LNCaP clone FGC (cell line): Measurements from ENCODE around the gene VPS9D1.

Experiments used
- DNase-seq: peaks from one replicate; pipeline ENCODE4 v3.0.0-alpha.2; 2011; ENCODE audit warnings: low read depth
- H3K4me3 ChIP-seq: 2 replicates; pipeline ENCODE4 v1.5.1; 2011; ENCODE audit warnings: mild to moderate bottlenecking, low read depth, low read length, control low read depth
- TF ChIP-seq, protein P1 (sequence below): IDR thresholded peaks from 2 replicates; pipeline ENCODE4 v1.5.1; 2012; ENCODE audit warnings: mild to moderate bottlenecking; ENCODE audit not compliant: control insufficient read depth, insufficient read depth; ENCODE audit errors: extremely low read depth

Gene VPS9D1

DNA sequence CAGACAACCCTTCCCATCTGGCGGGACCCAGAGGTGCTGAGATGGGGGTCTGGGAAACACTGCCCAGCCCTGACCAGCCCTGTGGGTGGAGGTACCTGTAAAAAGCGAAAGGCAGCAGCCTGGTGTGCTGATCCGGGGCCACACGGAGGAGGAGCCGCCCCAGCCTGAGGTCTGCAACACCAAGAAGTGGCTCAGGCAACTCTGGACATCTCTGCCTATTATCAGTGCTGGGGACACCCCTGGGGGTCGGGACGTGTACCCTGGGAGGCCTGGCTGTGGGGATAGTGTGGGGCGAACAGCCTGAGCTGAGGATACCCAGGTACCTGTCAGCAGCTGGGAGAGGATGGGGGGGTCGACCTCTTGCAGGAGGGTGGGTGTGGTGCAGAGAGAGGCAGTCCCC is 18.7 kb upstream of the VPS9D1 start:
- H3K4me3 ChIP-seq = no peak overlapping the region
- no peak for DNase-seq
- TF ChIP-seq, protein P1, sequence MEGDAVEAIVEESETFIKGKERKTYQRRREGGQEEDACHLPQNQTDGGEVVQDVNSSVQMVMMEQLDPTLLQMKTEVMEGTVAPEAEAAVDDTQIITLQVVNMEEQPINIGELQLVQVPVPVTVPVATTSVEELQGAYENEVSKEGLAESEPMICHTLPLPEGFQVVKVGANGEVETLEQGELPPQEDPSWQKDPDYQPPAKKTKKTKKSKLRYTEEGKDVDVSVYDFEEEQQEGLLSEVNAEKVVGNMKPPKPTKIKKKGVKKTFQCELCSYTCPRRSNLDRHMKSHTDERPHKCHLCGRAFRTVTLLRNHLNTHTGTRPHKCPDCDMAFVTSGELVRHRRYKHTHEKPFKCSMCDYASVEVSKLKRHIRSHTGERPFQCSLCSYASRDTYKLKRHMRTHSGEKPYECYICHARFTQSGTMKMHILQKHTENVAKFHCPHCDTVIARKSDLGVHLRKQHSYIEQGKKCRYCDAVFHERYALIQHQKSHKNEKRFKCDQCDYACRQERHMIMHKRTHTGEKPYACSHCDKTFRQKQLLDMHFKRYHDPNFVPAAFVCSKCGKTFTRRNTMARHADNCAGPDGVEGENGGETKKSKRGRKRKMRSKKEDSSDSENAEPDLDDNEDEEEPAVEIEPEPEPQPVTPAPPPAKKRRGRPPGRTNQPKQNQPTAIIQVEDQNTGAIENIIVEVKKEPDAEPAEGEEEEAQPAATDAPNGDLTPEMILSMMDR = no peak

DNA sequence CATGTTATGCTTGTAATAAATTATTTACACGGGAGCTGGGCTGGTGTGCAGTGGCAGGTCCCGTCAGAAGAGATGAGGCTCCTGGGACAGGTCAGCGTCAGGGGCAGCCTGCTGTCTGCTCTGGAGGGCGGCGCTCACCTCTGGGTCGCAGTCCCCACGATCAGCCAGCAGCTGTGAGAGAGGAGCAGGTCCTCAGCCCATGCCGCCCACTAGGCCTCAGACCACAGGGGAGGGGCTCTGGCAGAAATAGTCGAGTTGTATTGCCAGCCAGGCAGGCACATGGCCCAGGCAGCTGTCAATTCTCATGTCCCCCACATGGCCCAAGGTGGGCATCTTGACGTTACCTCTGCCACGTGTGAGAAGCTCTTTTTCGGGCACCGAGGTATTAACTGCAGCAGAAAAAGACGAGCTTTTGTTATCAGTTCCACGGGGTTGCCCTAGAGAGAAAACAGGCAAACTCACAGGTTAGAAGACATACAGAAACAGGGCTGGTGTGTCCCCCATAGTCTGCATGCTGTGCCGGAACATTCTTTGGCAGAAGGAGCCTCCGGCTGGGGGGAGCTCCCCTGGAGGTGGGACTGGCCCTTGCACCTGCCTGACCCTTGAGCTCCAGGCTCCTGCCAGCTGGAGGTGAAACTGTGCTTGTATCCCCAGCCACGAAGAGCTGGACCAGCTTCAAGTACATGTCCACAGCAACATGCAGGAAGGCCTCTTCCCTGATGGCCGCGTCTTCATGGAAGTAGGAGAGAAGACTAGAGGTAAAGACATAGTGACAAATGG is 18.0 kb upstream of the VPS9D1 start:
- TF ChIP-seq, protein P1 = no peak
- DNase-seq = no peak
- no peak overlapping the region for H3K4me3 ChIP-seq

DNA sequence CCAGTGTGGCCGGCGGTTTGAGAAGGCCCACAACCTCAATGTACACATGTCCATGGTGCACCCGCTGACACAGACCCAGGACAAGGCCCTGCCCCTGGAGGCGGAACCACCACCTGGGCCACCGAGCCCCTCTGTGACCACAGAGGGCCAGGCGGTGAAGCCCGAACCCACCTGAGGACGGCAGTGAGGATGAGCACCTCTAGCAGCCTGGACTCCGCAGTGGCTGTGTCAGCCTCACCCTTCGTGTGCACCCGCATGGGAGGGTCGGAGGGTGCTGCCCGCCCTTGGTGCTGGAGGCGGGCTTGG is 17.3 kb upstream of the VPS9D1 start:
- no peak overlapping the region for H3K4me3 ChIP-seq
- TF ChIP-seq, protein P1 = no peak
- DNase-seq = no peak

DNA sequence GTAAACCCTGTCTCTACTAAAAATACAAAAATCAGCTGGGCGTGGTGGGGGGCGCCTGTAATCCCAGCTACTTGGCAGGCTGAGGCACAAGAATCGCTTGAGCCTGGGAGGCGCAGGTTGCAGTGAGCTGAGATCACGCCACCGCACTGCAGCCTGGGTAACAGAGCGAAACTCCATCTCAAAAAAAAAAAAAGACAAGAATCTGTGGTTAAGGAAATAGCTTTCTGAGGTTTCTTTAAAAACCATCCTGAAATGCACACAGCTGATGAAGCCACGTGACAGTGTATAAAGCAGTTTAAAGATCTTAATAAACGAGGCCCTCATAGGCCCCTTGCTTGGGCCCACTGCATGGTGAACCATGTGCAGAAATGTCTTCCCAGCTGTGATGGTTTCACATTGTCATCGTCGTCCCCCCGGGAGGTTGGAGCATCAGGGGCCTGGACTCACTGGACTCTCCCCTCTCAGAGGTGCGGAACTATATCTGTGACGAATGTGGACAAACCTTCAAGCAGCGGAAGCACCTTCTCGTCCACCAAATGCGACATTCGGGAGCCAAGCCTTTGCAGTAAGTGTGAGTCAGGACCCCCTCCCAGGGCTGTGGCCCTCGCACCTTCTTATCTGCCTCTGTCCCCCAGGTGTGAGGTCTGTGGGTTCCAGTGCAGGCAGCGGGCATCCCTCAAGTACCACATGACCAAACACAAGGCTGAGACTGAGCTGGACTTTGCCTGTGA is 16.8 kb upstream of the VPS9D1 start:
- TF ChIP-seq, protein P1 = no peak
- H3K4me3 ChIP-seq = no peak overlapping the region
- DNase-seq = no peak

DNA sequence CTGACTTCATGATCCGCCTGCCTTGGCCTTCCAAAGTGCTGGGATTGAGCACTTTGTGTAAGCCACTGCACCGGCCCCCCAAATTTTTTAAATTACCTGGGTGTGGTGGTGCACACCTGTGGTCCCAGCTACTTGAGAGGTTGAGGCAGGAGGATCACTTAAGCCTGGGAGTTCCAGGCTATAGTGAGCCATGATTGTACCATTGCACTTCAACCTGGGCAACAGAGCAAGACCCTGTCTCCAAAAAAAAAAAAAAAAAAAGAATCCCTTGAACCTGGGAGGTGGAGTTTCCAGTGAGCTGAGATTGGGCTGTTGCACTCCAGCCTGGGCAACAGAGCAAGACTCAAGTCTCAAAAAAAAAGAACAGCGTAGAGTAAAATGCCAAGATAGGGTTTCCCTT is 15.9 kb upstream of the VPS9D1 start:
- TF ChIP-seq, protein P1 = no peak
- no peak overlapping the region for H3K4me3 ChIP-seq

DNA sequence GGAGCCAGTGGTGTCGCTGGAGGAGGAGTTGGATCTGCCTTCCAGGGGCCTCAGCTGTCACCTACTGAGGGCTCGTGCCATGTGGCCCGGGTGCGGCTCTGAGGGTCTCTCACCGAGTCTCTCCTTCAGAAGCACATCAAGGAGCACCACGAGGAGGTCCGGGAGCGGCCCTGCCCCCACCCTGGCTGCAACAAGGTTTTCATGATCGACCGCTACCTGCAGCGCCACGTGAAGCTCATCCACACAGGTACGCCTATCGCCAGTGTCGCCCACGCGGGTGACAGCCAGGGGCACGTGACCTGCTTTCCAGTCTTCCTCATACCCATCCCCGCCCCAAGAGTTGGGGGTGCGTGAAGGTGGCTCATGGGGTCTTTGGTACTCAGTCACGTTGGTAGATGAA is 13.1 kb upstream of the VPS9D1 start:
- no peak overlapping the region for H3K4me3 ChIP-seq
- TF ChIP-seq, protein P1 = no peak
- DNase-seq = no peak

More for the DNA sequence above, 15.9 kb upstream of the VPS9D1 start:
- DNase-seq = no peak

DNA sequence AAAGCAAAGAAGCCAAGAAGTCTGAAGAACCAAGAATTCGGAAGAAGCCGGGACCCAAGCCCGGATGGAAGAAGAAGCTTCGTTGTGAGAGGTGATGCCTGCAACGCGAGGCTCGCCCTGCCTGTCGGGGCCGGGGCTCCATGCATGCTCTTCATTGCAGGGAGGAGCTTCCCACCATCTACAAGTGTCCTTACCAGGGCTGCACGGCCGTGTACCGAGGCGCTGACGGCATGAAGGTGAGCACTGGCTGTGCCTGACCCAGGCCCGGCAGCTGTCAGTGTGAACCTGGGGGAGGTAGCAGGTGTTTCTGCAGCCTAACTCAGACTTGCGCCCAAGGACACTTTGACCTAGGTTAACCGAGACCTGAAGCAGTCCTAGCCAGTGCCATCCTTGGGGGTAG is 12.6 kb upstream of the VPS9D1 start:
- TF ChIP-seq, protein P1 = no peak
- DNase-seq = no peak
- H3K4me3 ChIP-seq = no peak overlapping the region
